Heart left ventricle (tissue), 16 donors: ENCODE measurements around the gene DENND4B. TPM values are rescaled to one million over a fixed set of nuclear protein-coding genes. Genes with fewer than 3 reads are reported as not detected.

Experiments
- ATAC-seq, 4 donors: fragments of 200-7000 bp; cut with Tn5 transposase; one replicate each; pipeline ENCODE4 v1.9.1; 2020 to 2022; ENCODE audit warnings: moderate library complexity in 4 of 4, mild to moderate bottlenecking in 3 of 4, moderate number of reproducible peaks in 1 of 4
- DNase-seq, 5 donors: peaks; one replicate each; pipeline ENCODE4 v3.0.0-alpha.2; 2020
- H3K27ac ChIP-seq, 12 donors: fragments of 200-600 bp; sonication (generic) in 4 of 12; one replicate each; pipeline versions ENCODE4 v1.5.0 to v1.8.0; 2016 to 2022; ENCODE audit warnings: mild to moderate bottlenecking in 2 of 12
- H3K27me3 ChIP-seq, 9 donors: fragments of 200-600 bp; sonication (generic) in 2 of 9; one replicate each; pipeline versions ENCODE4 v1.5.1 to v1.8.0; 2016 to 2022; ENCODE audit warnings: mild to moderate bottlenecking in 3 of 9
- H3K36me3 ChIP-seq, 9 donors: fragments of 200-600 bp; sonication (generic) in 2 of 9; one replicate each; pipeline versions ENCODE4 v1.5.0 to v1.8.0; 2018 to 2022; ENCODE audit warnings: mild to moderate bottlenecking in 2 of 9
- H3K4me1 ChIP-seq, 12 donors: fragments of 200-600 bp; sonication (generic) in 4 of 12; one replicate each; pipeline versions ENCODE4 v1.5.0 to v1.8.0; 2016 to 2022; ENCODE audit warnings: mild to moderate bottlenecking in 3 of 12
- H3K4me3 ChIP-seq, 12 donors: fragments of 200-600 bp; sonication (generic) in 4 of 12; one replicate each; pipeline versions ENCODE4 v1.5.0 to v1.8.0; 2017 to 2022; ENCODE audit warnings: mild to moderate bottlenecking in 9 of 12, moderate library complexity in 4 of 12
- H3K9me3 ChIP-seq, 12 donors: fragments of 200-600 bp; sonication (generic) in 4 of 12; one replicate each; pipeline versions ENCODE4 v1.5.0 to v1.8.0; 2016 to 2022; ENCODE audit warnings: mild to moderate bottlenecking in 1 of 12
- CTCF ChIP-seq, 12 donors: fragments of 200-600 bp; sonication (generic) in 4 of 12; IDR thresholded peaks; one replicate each; pipeline versions ENCODE4 v1.5.0 to v1.8.0; 2018 to 2022; ENCODE audit warnings: antibody characterized with exemption in 12 of 12, mild to moderate bottlenecking in 5 of 12
- POLR2A ChIP-seq, 2 donors: fragments of 450-650 bp; IDR thresholded peaks; one replicate each; pipeline ENCODE4 v1.6.1; 2017; ENCODE audit warnings: antibody characterized with exemption in 2 of 2, mild to moderate bottlenecking in 2 of 2, moderate library complexity in 2 of 2
- WGBS, 4 donors: extraction: QIAGEN DNeasy Blood & Tissue Kit in 2 of 4; methylation state at CpG; one replicate each; pipeline versions ENCODE4 v1.1.5 to v1.1.7; 2013 to 2018; 5-methylcytosine and 5-hydroxymethylcytosine counted together
- intact Hi-C, 10 donors: fragments of 100-400 bp; cut with DNase I; formaldehyde crosslinking; loops; one replicate each; pipeline versions ENCODE4 v1.11.1 to v1.14.2; 2022
- polyA plus RNA-seq, 2 donors: library from polyadenylated mRNA; stranded (reverse); fragments of 200-250 nt; gene quantifications; one replicate each; pipeline ENCODE4 v1.2.3, GENCODE V29; 2013
- total RNA-seq, 9 donors: library from RNA; depleted of rRNA in 2 of 9; stranded (reverse); fragments of >200 nt in 2 of 9; fragmentation: NEBNext Ultra II Directional in 3 of 9; extraction: Animal tissue kit (Norgen Biotek cat#: 25700) in 3 of 9; gene quantifications; one replicate each; pipeline versions ENCODE4 v1.1.0 to v1.2.4, GENCODE V29; 2016 to 2023
- donor health status: ischemic (EF 13 %, LVEDD 7.1; RV severe dilation, severe dysfunction).
- donor health status: healthy with polysubstance abuse.
- donor health status: DM: no; HTN: yes; CAD: no.
- donor health status: DM: no; HTN: no; CAD: no.
- donor health status: ischemic (EF 25% LVEDD 6.9; RV normal size, moderate dysfunction).
- donor health status: ischemic (EF 25% LVEDD 5.7; RV mildly dilated, moderate dysfunction).
- donor health status: healthy.
- donor health status: DM: yes; HTN: yes; CAD: no.
- donor health status: ischemic (EF 35%, LVEDD 5.7; RV mildly dilated, moderate dysfunction).
- donor health status: nonischemic (EF 11% LVEDD 7.7; RV severe dilation, severe dysfunction).
- donor health status: DM: yes; HTN: yes; CAD: no.
- donor health status: PGD.
- donor health status: ischemic (EF 29% LVEDD 5.4; RV normal size, mild dysfunction).
- donor health status: nonischemic (EF 23%, LVEDD 6.1; RV moderate dilation, normal function).

Gene DENND4B
- total and polyA plus RNA-seq, 11 donors, result 30.5 to 60.7 (median 40.8) TPM

DNA sequence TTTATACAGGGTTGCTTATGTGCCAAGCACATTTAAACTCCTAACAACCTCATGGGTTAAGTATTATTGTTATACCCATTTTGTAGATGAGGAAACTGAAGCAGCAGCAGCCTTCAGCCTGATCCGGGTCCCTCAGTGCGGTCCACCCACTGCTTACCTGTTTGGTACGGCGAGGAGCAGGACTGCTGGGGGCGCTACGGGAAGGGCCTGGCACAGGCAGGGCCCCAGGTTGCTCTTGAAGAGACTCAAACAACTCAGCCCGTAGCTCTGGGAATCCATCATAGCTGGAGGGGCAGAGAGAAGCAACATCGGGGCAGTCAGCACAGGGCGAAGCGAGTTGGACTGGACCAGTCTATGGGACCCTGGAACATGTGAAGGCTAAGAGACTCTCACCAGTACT is 9.2 kb downstream of the DENND4B start:
- Histone ChIP-seq H3K27me3 (no peaks in the 10 kb centered on the region), H3K9me3 (no peaks in the 10 kb centered on the region), H3K36me3 (peaks cover 0 to 99% (median 94%) of the 10 kb centered on the region in 9 donors), H3K27ac (no peak overlapping the region), H3K4me3 (no peak overlapping the region), H3K4me1 (peaks cover 0 to 2% (median 0%) of the 10 kb centered on the region in 12 donors)
- 97 to 98% (median 97%) methylated on average over 9 to 10 of the region's 10 CpGs for WGBS, 4 donors
- ATAC-seq (no peak), DNase-seq (no peak)
- intact Hi-C loops, result no loop called here
- no peak for TF ChIP-seq CTCF (IDR thresholded peaks at IDR 0.05)
- no peak for TF ChIP-seq POLR2A (IDR thresholded peaks at IDR 0.05)

GRCh38 chr1:153936011-153936802 is 10.3 kb downstream of the DENND4B start:
- Histone ChIP-seq H3K27me3 (no peaks in the 10 kb centered on the region), H3K9me3 (no peaks in the 10 kb centered on the region), H3K4me3 (no peak overlapping the region), H3K4me1 (no peaks in the 10 kb centered on the region), H3K36me3 (peaks cover 0 to 100% (median 94%) of the 10 kb centered on the region in 9 donors), H3K27ac (no peak overlapping the region)
- intact Hi-C loops, result no loop called here
- TF ChIP-seq CTCF (IDR thresholded peaks at IDR 0.05) (no peak), POLR2A (IDR thresholded peaks at IDR 0.05) (no peak)
- ATAC-seq, result no peak
- no peak for DNase-seq
- WGBS, 4 donors, result 94 to 98% (median 96%) methylated on average over 10 to 12 of the region's 12 CpGs

DNA sequence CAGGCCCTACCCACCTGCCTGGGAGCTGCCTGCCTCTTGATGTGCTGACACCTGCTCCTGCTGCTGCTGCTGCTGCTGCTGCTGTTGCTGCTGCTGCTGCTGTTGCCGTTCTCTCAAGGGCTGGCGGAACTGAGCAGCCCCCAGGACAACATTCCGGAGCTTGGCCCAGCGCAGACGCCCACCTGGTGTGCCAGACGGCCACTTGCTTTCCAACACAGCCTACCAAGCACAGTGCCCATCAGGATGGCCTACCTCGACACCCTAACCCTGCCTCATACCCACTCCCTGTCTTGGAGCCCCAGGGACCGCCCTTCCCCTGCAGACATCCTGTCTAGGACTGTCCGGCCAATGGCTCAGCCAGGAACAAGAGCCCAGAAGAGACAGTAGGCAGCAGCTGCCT is 11.8 kb downstream of the DENND4B start:
- no peaks in the 10 kb centered on the region for H3K9me3 ChIP-seq
- TF ChIP-seq CTCF (IDR thresholded peaks at IDR 0.05) (no peak), POLR2A (IDR thresholded peaks at IDR 0.05) (no peak)
- DNase-seq (no peak), ATAC-seq (no peak)
- no peaks in the 10 kb centered on the region for H3K4me1 ChIP-seq
- H3K27me3 ChIP-seq, result no peaks in the 10 kb centered on the region
- H3K27ac ChIP-seq, result no peak overlapping the region
- 85 to 100% (median 93%) methylated on average over 9 of the region's 9 CpGs for WGBS, 4 donors
- H3K36me3 ChIP-seq, result peaks cover 0 to 100% (median 88%) of the 10 kb centered on the region in 9 donors
- H3K4me3 ChIP-seq, result no peak overlapping the region
- intact Hi-C loops, result no loop called here

DNA sequence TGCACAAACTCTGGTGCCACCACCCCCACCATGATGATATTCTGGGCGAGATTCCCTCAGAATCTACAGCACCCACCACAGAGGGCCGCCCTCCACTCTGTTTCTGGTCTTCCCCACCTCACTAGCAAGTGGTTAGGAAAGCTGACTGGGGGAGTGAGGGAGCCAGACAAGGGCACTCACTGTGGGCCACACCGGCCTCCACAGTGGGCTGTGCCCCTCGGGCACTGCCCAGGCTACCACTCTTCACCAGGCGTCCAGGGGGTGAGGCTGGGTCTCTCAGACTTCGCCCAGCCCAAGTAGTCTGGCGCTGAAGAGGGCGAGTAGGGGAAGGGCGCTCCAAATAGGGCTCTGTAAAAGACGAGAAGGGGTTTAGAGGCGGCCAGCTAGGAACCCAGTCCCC is 12.6 kb downstream of the DENND4B start:
- no peak overlapping the region for H3K27ac ChIP-seq
- no peaks in the 10 kb centered on the region for H3K27me3 ChIP-seq
- ATAC-seq (no peak), DNase-seq (no peak)
- H3K36me3 ChIP-seq, result peaks cover 0 to 98% (median 89%) of the 10 kb centered on the region in 9 donors
- no peak for TF ChIP-seq POLR2A (IDR thresholded peaks at IDR 0.05)
- TF ChIP-seq CTCF (IDR thresholded peaks at IDR 0.05), result no peak
- intact Hi-C loops, result no loop called here
- H3K9me3 ChIP-seq, result no peaks in the 10 kb centered on the region
- peaks cover 0 to 4% (median under 1%) of the 10 kb centered on the region in 12 donors for H3K4me1 ChIP-seq
- WGBS, 4 donors, result 93 to 97% (median 96%) methylated on average over 11 of the region's 11 CpGs
- no peak overlapping the region for H3K4me3 ChIP-seq
